Activated T-cell treated with anti-CD3 and anti-CD28 coated beads for 1 hour (primary cell): ENCODE results near the gene SALL4.
"Not testable (repeated sequence)": the region's sequence is repeated elsewhere in the genome, so short reads cannot be mapped to it uniquely, and the experiment has no call there.

Experiments used
- DNase-seq: peaks from one replicate; pipeline ENCODE4 v3.0.0-alpha.2; 2020; ENCODE audit warnings: low read depth

Gene SALL4

GRCh38 chr20:51763965-51764602 lies 38.2 kb downstream of the SALL4 start:
- DNase-seq: no peak

GRCh38 chr20:51760905-51761546 lies 41.3 kb downstream of the SALL4 start:
- DNase-seq: no peak

GRCh38 chr20:51759769-51760510 lies 42.4 kb downstream of the SALL4 start:
- no peak for DNase-seq

GRCh38 chr20:51758978-51759544 lies 43.3 kb downstream of the SALL4 start:
- no peak for DNase-seq

GRCh38 chr20:51757226-51757625 lies 45.1 kb downstream of the SALL4 start:
- DNase-seq: no peak

GRCh38 chr20:51756653-51757052 lies 45.7 kb downstream of the SALL4 start:
- DNase-seq: no peak

- DNase-seq: not testable (repeated sequence)
These were observed 49.1 kb downstream of the SALL4 start for GRCh38 chr20:51753220-51753619.

- DNase-seq: no peak
These were observed 49.9 kb downstream of the SALL4 start for GRCh38 chr20:51752343-51752951.

- no peak for DNase-seq
These were observed 51.4 kb downstream of the SALL4 start for GRCh38 chr20:51750770-51751388.

GRCh38 chr20:51750037-51750769 lies 52.1 kb downstream of the SALL4 start:
- DNase-seq: no peak

GRCh38 chr20:51749674-51750036 lies 52.7 kb downstream of the SALL4 start:
- no peak for DNase-seq

- DNase-seq: no peak
These were observed 55.0 kb downstream of the SALL4 start for GRCh38 chr20:51747182-51747911.

- no peak for DNase-seq
These were observed 56.5 kb downstream of the SALL4 start for GRCh38 chr20:51745804-51746203.

- DNase-seq: no peak
These were observed 61.5 kb downstream of the SALL4 start for GRCh38 chr20:51740838-51741237.

GRCh38 chr20:51740308-51740707 lies 62.0 kb downstream of the SALL4 start:
- not testable (repeated sequence) for DNase-seq

GRCh38 chr20:51739722-51740249 lies 62.5 kb downstream of the SALL4 start:
- DNase-seq: no peak

- no peak for DNase-seq
These were observed 63.4 kb downstream of the SALL4 start for GRCh38 chr20:51738877-51739447.

GRCh38 chr20:51738261-51738660 lies 64.1 kb downstream of the SALL4 start:
- DNase-seq: not testable (repeated sequence)

- DNase-seq: no peak
These were observed 65.4 kb downstream of the SALL4 start for GRCh38 chr20:51736947-51737346.
